HG02884 (cell line): Measurements from ENCODE around the gene OSBPL5.
"Not testable (repeated sequence)": the region's sequence is repeated elsewhere in the genome, so short reads cannot be mapped to it uniquely, and the experiment has no call there.

Experiments
- ATAC-seq: cut with Tn5 transposase; IDR thresholded peaks from one replicate; pipeline ENCODE4 v1.9.1; 2021; ENCODE audit warnings: mild to moderate bottlenecking, moderate library complexity; ENCODE audit not compliant: unreplicated experiment

OSBPL5 gene

DNA sequence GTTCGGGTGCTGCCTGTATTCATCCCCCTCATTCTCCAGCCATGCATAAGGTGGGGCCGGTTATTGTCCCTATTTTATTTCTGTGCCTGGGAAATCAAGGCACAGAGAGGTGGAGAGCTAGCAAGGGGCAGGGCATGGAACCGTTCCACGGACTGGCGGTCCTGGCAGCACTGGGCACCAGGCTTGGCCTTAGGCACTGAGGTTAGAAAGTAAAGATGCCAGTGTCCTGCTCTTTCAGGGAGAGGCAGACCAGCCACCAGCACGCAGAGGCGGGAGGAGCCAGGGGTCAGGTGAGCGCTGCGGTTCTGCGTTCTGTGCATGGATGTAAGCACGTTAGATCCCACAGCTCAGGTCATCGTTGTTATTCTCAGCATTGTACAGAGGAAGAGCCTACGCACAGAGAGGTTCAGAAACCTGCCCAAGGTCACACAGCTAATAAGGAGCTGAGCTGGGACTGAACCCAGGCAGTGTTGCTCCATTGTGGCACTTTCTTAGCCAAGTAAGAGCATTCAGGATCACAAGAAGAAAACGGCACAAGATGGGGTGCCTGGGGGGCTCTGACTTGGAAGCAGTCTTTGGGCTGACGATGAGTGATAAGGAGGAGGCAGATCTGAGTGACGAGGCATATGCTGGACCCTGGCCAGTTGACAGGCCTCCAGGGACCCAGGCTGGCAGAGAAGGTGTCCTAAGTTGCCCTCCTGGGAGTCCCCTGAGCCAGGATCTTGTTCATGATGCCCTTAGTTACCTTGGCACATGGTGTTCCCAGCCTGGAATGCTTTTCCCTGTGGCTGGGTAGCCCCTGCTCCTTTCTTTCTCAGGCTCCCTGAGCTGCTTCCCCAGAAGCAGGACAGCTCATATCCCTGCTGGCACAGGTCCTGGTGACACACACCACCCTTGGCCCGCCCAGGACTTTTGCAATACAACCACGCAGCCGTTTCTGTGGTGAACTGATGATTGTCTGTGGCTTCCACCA, 41.1 kb downstream of the OSBPL5 start:
- no peak for ATAC-seq

DNA sequence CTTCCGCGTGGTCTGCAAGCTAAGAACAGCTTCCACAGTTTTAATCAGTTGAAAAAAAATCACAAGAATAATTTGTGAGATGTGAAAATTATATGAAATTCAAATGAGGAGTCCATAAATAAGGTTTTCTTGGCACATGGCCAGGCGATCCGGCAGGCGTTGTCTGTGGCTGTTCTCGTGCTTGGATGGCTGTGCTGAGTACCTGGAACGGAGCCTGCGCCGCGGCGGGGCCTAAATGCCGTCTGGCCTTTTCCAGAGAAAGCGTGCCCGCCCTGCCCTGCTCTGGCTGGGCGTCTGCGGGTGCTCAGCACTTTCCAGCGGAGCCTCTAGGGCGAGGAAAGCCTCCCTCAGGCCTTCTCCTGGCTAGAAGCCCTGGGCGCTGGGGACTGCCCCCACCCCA, 41.8 kb downstream of the OSBPL5 start:
- no peak for ATAC-seq

DNA sequence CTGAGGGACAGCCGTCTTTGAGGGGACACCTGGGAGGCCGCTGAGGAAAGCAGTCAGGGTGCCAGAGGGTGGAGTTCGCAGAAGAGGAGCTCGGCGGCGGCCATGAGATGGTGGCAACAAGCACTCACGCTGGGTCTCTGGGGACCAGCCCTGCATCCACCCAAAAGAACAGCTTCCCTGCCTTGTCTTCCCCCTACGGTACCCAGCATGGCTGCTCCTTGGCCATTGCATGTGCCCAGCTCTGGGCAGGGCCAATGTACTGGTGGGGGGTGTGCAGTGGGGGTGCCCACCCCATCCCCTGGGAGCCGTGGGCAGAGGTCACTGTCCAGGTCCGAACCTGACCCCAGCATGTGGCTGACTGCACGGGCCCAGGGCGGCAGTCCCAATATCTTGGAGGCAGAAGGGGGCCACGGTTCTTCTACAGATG, 42.3 kb downstream of the OSBPL5 start:
- no peak for ATAC-seq

DNA sequence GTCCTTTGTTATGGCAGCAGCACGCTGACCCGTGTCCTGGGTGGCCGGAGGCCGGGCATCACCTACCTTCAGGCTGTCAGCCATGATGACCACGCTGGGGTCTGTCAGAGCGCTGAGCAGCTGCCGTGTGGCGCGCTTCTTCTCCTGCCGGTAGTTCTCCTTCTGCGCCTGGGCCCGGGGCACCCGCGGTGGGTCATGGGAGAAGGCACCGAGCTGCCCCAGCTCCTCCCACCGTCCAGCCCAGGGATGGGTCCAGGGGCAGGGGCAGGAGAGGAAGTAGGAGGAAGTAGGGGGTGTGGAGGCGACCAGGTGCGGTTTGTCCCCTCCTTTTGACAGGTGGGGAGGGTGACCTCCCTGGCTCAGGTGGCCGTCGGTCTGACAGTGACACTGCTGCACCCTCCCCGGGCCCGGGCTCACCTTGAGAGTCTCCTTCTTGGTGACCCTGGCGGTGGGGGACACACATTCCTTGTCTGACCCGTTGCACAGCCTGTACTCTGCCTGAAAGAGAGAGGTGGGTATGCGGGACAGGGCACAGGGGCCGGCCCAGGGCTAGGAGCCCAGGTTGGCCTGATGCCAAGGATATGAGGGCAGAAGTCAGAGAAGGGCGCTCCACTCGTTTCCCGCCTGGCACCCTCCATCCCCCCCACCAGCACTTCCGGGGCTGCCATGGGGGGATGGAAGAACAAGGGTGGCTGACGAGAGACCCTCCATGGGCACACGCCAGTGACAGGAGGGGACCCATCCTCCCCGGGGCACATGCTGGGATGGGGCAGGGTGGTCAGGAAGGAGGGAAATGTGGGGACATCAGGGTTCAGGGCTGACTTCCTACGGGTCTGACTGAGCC, 43.0 kb downstream of the OSBPL5 start:
- no peak for ATAC-seq

DNA sequence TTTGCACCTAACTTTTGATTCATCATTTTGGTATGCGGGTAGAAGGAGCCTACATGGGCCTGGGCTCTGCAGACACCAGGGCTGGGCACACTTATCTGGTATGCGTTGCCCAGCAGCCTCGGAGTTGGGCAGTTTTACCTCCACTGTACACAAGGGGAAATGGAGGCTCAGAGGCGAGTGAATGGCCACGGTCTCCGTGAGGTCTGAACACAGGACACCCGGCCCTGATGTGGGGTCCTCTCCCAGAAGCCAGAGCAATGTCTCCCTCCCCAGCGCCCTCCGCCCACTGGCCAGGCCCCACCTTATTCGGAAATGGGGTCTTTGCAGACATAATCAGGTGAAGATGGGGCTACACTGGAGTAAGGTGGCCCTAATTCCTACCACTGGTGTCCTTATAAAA, 43.7 kb downstream of the OSBPL5 start:
- no peak for ATAC-seq

DNA sequence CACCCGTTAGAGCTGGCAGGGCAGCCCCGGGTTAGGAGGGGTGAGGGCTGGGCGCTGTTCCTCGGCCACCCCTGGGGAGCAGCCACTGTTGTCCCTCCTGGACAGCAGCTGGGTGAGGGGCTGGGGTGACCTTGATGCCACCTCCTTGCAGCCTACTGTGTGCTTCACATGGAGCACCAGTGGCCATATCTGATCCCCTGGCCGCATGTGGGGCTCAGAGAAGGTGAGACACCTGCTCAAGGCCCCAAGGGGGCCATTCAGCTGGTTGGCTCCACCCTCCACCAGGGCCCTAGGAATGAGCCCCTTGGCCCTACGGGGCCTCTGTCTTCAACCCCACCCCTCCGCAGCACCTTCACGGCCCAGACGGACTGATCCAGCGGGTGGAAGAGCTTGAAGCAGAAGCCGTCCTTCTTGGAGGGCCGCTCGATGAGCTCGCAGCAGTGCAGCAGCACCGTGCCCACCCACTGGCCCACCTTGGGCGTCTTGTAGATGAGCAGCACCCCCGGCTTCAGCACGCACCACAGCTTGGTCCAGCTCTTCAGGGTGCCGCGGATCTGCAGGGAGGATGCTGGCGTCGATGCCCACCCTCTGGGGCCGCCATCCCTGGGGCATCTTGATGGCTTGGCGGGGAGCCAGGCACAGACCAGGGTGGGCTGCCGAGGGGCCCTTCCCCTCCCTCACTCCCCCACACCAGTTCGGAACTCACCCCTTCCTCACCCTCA, 44.9 kb downstream of the OSBPL5 start:
- ATAC-seq, result no peak

DNA sequence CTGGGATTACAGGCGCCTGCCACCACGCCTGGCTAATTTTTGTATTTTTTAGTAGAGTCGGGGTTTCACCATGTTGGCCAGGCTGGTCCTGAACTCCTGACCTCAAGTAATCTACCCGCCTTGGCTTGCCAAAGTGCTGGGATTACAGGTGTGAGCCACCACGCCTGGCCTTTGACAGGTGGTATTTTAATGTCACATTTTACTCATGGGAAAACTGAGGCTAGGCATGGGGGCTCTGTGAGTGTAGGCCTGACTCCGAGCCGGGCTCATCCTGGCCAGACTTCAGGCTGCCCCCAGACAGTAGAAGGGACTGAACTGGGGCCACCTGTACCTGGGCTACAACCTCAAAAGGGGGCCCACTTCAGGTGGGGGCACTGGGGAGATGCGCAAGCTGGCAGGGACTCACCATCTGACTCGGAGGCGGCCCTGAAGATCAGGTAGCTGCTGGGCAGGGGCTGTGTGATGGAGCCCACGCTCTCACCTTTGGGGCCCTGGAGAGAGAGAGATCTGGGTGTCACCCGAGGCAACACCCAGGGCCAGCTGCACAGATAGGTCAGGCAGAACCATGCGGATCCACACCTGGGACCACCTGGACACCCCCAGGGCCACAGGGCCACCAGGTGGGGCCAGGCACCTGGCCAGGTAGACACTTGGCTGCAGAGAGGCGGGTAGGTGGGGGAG, 45.8 kb downstream of the OSBPL5 start:
- no peak for ATAC-seq

DNA sequence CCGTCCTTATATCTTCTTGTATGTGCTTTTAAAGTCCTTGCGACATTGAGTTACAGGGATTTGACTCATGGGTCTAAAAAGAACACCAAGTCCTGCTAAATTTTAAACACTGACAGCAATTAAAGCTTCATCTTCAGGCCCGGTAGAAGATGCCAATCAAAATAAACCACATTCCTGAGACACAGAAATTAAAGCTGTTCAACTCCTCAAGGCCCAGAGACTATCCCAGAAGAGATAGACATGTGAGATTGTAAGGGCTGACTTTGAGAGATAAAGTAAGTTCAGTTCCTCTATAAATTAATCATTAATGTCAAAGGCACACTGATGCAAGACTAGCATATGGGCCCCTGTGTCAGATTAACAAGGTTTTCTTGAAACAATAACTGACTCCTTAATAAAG, 49.8 kb downstream of the OSBPL5 start:
- no peak for ATAC-seq

DNA sequence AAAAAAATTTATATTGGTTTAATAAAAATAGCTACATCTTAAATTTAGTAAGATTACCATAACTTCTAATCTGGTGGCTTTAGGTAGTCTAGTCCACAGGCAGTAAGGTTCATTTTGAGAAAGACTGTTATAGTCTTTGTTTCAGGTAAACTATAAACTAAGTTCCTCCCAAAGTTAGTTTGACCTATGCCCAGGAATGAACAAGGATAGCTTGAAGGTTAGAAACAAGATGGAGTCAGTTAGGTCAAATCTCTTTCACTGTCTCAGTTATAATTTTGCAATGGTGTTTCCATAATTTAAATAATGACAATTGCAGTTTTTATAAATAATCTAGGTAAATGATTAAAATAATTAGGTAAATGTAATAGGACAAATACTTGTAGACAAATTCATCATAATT, 51.4 kb downstream of the OSBPL5 start:
- not testable (repeated sequence) for ATAC-seq

DNA sequence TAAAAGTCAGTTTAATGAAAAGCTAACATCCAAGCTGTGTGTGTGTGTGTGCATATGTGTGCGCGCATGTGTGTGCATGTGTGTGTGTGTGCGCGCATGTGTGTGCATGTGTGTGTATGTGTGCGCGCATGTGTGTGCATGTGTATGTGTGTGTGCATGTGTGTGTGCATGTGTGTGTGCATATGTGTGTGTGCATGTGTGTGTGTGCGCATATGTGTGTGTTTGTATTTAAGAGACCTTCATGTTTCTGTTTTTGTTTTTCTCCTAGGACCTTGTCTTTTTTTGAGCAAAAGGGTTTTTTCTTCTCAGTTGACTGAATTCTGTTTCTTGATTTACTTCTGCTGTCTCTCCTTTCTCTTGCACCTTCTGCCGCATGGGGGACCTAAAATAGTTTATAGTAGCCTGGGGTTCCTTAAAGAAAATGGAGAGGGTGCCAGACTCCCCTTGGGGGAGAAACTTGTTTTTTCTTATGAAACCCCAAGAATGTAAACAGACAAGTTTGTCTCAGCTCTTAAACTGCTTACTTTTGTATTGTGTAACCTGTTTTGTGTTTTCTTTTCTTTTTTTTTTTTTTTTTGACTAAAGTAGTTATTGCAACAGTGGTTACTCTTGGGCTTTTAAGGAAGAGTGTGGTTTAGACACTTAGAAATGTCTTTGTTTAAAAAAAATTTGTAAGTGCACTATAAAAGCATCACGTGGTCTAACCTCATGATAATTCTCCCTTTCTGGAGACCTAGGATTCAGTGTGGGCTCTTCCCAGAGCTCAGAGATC, 53.0 kb downstream of the OSBPL5 start:
- no peak for ATAC-seq

DNA sequence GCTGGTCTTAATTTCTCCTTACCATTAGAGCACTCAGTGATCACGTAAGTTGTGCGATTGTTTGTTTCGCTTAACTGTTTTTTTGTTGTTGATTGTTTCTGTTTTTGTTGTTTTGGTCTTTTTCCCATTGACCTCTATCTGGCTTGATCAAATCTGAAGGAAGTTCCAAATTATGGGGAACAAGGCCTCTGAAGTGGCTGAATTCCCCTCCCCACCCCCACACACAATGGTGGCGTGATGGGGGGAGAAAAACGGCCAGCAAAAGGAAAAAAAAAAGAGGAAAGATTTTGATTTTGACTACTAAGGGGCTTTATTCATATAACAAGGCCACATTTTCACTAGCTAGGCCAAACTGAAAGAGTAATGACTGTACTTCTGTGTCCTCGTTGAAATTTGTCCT, 53.6 kb downstream of the OSBPL5 start:
- ATAC-seq, result no peak

DNA sequence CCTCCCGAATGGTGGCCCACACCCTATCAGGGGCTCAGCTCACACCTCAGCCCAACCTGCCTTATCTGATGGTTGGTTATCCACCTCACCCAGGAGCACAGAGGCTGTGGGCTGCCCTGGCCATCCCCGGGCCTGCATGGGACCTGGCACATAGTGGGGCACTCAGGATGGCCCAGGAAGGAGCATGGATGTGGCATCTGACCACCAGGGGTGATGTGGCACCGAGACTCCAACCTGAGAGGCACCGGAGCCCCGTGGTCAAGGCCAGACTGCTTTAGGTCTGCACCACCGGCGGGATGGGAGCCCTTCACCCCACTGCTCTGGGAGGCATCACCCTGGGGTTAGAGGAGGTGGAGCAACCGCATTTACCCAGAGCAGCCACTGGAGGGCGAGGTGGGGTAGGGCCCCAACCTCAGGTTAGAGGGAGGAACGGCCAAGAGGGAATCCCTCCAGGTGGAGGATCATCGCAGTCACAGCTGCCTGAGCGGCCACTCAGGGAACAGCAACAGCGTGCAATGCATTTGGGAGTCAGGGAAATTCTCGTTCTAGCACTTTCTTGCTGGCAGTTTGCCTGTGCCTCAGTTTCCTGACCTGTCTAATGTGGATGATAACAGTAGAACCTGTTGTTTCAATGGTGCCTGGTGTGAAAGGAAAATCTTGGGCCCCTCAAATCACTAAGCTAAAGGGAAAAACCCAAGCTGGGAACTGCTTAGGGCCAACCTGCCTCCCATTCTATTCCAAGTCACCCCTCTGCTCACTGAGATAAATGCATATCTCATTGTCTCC, 55.0 kb downstream of the OSBPL5 start:
- no peak for ATAC-seq

DNA sequence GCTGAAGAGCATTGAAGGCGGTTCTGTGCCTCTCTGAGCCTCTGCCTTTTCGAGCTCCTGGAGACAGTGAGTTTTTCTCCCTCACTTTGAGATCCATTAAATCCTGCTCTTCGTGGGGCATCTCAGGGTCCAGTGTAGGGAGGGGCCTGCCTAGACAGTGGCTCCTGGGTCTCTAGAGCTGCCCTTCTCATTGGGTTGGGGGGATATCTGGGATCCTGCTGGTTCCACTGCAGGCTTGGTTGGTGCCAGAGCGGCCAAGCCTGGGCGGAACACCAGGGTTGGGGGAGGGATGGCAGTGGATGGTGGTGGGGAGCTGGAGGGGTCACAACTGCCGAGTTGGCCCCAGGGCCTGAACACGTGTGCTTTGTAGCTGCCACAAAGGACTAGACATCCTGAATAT, 55.7 kb downstream of the OSBPL5 start:
- no peak for ATAC-seq

DNA sequence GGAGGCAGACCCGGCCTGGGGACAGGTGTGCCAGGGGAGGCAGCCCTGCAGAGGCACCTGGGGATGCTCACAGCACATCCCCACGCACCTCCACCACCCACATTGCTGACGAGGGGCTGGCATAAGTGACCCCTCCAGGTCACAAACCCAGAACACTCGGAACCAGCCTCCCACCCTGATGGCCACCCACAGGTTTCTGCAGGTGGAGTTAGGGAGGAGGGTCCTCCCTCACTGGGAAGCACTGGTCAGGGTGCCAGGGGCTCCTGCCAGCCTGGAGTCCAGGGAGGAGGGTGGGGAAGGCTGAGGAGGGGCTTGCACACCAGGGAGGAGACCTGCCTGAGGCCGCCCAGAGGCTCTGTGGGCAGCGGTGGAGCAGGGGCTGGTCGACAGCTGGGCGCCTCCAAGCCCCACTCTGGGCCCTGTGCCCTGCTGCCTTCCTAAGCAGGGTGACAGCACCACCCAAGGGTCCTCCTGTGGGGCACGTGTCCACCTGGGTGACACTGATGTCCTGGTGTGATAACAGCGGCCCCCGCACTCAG, 56.9 kb downstream of the OSBPL5 start:
- ATAC-seq, result no peak

DNA sequence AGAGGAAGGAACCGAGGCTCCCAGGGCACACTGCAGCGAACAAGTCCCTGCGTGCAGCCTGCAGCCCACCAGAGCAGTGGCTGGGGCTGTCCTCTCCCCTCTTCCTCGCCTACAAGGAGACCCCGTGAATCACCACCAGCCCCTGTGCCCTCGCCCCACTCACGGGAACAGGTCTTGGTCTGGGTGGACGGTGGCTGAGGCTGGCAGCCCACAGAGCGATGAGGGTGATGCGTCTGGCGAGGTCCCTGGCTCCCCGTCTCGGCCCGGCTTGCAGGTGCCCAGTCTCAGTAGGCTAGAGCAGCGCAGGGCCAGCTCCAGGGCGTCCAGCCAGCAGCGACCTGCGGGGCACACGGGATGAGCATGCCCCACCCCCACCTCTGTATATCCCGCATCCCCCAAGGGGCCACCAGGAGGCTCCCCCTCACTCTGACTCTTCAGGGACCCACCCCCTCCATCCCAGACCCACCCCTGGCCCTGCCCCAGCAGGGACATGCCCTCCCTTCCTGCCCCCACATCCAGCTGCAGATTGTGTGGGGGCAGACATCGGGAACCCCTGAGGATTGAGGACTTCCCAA, 57.4 kb downstream of the OSBPL5 start:
- no peak for ATAC-seq

DNA sequence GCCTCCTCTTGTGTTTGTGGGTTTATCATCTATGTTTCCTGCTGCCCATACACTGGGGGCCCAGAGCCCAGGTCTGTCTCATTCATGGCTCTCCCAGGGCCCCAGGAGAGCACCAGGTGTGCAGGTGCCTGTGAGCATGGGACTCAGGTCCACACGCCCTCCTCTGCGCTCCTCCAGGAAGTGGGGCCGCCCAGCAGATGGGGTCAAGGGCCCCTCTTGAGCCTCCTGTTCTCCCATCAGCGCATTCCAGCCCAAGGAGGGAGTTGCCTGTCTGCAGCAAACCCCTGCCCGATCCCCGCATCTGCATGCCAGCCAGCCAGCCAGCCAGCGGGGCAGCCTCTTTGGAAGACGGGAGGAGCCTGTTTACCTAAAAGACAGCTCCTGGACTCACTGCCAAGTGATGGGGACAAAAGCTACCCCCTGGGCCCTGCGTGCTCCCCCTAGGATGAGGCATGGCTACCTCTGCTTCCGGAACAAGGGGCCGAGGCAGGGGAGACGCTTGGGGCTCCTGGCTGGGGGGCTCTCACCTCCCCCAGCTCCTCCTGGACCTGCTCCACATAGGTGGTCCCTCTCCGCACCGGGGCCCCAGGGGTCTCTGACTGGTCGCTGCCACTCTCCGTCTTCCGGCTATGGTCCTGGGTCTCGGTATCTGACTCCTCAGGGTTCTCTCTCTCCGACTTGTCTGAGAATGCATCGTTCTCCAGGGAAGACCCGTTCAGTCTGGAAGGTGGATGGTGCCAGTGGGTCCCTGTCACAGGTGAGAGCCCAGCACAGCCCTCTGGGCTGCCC, 58.2 kb downstream of the OSBPL5 start:
- no peak for ATAC-seq
